Measurements from ENCODE around the gene GSTM2.

Gene GSTM2

GRCh38 chr1:109712321-109712864 is 44.5 kb downstream of the GSTM2 start:
- no peak for DNase-seq (ENCODE audit: low read depth in 2 of 3, low spot score in 1 of 3)

DNA sequence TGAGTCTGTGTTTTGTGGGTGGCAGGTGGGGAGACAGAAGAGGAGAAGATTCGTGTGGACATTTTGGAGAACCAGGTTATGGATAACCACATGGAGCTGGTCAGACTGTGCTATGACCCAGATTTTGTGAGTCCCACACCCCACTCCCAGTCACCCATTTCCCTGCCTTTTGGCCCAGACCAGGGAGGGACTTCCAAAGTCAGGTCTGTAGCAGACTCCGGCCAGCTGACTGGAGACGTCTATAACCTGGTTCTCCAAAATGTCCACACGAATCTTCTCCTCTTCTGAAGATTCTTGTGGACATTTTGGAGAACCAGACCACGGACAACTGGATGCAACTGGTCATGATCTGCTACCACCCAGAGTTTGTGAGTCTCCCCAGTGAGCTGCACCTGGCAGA is 45.8 kb downstream of the GSTM2 start:
- no peak for DNase-seq (ENCODE audit: low read depth in 2 of 3, low spot score in 1 of 3)

GRCh38 chr1:109714661-109715372 is 47.0 kb downstream of the GSTM2 start:
- DNase-seq (ENCODE audit: low read depth in 2 of 3, low spot score in 1 of 3) = no peak

DNA sequence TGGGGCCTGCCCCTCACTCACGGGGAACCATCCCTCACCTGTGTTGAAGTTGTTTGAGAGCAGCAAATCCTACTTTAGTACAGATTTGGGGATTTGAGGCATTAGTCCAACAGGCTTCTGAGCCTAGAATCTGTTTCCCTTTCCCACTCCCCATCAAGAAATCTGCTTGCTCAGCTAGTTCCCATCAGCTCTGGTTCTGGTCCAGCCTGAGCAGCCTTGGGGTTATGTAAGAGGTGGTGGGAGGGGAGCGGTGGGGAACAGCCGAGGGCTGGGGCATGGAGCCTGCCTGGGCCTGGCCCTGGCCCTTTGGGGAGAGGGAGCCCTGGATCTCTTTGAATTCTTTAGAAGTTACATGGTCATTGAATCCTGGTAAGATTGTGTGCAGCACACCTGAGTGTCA is 48.3 kb downstream of the GSTM2 start:
- no peak for DNase-seq (ENCODE audit: low read depth in 2 of 3, low spot score in 1 of 3)

DNA sequence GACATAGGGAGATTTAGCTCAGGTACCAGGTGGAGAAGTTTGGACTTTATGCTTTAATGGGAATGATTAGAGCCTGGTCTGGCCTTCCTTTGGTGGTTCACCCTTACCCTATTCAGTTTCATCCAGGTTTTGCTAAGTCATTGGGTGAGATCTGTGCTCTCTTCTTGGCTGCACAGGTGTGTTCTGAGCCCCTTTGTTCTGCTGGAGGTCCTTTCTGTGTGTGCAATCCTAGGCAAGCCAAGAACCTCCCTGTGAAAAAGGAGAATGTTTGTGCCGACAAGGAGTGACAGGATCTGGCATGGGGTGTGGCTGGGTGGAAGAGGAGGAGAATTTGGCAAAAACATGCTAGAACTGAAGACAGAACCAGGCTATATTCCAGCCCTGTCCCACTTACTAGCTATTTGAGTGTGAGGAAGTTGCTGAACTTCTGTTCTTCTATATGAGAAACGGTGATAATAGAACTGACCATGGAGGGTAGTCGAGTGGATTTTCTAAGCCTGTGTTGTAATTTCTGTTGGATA is 48.8 kb downstream of the GSTM2 start:
- DNase-seq (ENCODE audit: low read depth in 2 of 3, low spot score in 1 of 3) = no peak

GRCh38 chr1:109717729-109718128 is 49.9 kb downstream of the GSTM2 start:
- no peak for DNase-seq (ENCODE audit: low read depth in 2 of 3, low spot score in 1 of 3)

GRCh38 chr1:109718495-109718894 is 50.6 kb downstream of the GSTM2 start:
- DNase-seq (ENCODE audit: low read depth in 2 of 3, low spot score in 1 of 3) = no peak

GRCh38 chr1:109719337-109719837 is 51.5 kb downstream of the GSTM2 start:
- no peak for DNase-seq (ENCODE audit: low read depth in 2 of 3, low spot score in 1 of 3)

DNA sequence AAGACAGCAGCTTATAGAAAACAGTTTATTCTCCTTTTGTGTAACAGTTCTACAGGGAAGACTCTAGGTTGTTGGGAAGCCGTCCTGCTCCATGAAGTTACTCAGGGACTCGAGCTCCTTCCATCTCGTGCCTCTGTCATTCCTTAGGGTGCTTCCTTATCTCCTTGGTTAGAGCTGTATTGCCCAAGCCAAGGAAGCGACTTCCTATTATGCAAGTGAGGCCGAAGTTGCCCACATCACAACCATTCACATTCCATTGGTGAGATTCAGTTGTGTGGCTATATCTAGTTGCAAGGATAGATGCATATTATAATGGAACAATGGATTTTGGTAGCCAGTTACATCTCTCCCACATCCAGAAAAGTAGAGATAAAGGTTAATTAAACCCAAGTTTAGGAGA is 53.2 kb downstream of the GSTM2 start:
- DNase-seq (ENCODE audit: low read depth in 2 of 3, low spot score in 1 of 3) = no peak

DNA sequence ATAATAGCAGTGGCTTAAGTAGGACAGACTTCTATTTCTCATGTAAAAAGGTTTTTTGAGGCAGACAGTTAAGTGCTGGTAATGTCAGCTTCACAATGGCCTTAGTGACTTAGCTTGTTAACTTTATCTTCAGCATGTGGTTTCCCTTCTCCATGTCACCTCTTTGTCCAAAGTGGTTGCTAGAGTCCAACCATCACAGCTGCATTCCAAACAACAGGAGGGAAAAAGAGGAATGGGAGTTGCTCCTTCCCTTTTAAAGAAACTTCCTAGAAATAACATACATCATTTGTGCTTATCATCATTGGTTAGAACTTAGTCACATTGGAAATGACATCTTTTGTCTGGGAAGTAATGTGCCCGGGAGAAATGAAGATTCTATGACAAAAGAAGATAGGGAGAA is 54.1 kb downstream of the GSTM2 start:
- DNase-seq (ENCODE audit: low read depth in 2 of 3, low spot score in 1 of 3) = no peak

DNA sequence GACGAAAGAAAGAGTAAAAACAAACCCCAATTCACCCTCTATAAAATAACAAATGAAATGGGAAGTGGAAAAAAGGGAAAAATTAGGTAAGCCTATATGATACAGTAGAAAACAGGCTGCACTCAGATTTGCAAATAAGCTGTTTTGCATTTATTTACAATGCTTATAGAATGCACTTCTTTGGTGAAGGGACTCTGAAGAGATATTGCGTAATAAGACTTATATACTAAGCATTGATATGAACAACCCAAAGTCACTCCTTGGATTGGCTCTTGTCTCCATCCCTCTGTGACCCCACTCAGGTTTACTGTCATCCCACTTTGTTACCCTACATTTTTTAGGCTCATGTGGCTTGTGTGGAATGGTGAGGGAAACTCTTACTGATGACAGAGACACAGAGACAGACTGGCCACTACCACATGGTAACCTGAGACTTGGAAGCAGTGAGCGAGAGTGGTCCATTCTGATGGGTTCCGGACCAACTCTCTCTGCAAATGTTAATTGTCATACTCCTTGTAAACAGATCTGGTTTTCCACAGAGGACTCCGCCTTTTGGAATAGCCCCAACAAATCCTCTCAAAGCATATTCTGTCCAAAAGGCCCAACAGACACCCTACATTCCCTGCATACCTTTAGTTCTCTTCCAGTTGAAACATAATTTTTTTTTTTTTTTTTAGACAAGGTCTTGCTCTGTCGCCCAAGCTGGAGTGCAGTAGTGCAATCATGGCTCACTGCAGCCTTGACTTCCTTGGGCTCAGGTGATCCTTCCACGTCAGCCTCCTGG is 55.2 kb downstream of the GSTM2 start:
- no peak for DNase-seq (ENCODE audit: low read depth in 2 of 3, low spot score in 1 of 3)

All from stimulated activated CD4-positive, alpha-beta T cell treated with anti-CD3 and anti-CD28 coated beads, Interleukin-12 subunit alpha, Interleukin-12 subunit beta, amount 100 ng/mL, for 48 hours (primary cell).